ENCODE data around the gene RGS6.

Gene RGS6

DNA sequence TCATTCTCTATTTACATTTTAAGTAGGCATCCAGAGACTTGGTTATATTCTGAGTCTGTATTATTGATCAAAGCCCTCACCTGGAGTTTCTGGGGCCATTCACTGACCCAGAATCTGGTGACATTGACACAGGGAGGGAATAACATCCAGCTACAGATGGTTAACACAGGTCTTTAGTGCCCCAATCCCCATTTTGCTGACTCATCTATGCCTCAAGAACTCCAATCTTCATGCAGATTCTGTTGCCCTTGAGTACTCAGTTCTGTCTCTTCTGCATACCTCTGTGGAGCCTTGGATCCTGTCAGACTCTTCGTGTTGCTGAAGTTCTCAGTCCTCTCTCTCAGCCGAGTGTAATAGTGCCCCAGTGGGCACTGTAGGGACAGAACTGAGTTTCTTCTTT, 208.9 kb downstream of the RGS6 start:
- Mint-ChIP-seq H3K4me1 (ENCODE audit: low read depth) (no peaks in the 10 kb centered on the region), H3K9me3 (peaks cover 6% of the 10 kb centered on the region), H3K36me3 (ENCODE audit: low read depth) (no peaks in the 10 kb centered on the region), H3K27ac (no peak overlapping the region), H3K4me3 (no peak overlapping the region), H3K27me3 (no peaks in the 10 kb centered on the region)
- intact Hi-C loops (cut with micrococcal nuclease): no loop called here

DNA sequence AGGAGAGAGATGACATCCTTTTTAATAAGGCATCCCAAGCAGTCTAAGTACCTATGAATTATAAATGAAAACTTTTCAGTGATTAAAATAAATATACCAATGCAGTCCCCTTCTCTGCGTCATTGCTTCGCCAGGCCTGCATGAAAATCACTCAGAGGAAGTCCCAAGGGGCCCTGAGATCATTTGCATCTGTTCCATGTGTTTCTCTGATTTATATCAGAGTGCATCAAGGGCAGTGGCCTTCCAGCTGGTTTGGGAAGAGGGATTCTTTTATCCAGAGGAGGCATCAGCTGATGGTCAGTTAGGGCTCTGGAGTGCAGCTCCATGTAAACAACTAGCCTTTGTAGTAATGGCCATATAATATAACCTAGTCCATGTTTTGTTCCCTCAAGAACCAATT, 210.1 kb downstream of the RGS6 start:
- Mint-ChIP-seq H3K27ac (no peak overlapping the region), H3K9me3 (no peaks in the 10 kb centered on the region), H3K4me1 (ENCODE audit: low read depth) (no peaks in the 10 kb centered on the region), H3K36me3 (ENCODE audit: low read depth) (no peaks in the 10 kb centered on the region), H3K27me3 (no peaks in the 10 kb centered on the region), H3K4me3 (no peak overlapping the region)
- intact Hi-C loops (cut with micrococcal nuclease): no loop called here

- Mint-ChIP-seq H3K27ac (no peak overlapping the region), H3K4me3 (no peak overlapping the region), H3K4me1 (ENCODE audit: low read depth) (no peaks in the 10 kb centered on the region), H3K36me3 (ENCODE audit: low read depth) (no peaks in the 10 kb centered on the region), H3K9me3 (peaks cover 6% of the 10 kb centered on the region), H3K27me3 (no peaks in the 10 kb centered on the region)
- intact Hi-C loops (cut with micrococcal nuclease): no loop called here
Observed at GRCh38 chr14:72146241-72146640, 214.0 kb downstream of the RGS6 start.

DNA sequence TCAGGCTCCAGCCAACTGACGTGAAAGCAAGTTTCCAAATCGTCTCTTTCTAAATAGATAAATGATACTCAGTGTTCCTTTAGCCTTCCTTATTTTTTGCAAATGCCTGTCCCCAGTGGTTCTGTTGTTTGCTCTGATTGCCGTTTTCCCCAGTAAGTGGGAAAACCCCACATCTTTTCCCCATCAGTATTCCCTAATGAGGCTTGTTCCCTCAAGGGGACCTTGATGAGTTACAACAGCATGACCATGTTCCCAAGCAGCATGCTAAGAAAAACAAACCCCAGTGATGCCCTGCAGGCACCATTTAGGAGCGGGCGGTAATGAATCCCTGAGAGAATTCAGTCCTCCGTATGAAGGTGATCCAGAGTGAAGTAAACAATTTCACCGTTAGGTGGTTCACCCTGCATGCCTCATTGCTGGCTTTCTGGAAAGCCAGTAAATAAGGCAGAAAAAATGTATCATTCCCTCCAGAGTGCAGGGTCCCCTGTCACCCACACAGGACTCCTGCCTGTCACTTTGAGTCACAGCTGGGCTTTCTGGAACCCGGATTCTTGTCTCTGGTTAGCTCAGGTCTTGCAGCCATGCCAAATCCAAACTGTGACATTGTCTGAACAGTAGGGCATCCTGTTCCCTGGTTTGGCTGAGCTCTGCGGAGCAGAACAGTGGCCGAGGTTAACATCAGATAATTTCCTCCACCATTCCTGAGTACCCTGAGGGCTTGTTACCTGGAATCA, 222.6 kb downstream of the RGS6 start:
- no peak overlapping the region for H3K27ac Mint-ChIP-seq
- H3K4me1 Mint-ChIP-seq (ENCODE audit: low read depth): no peaks in the 10 kb centered on the region
- no peaks in the 10 kb centered on the region for H3K27me3 Mint-ChIP-seq
- intact Hi-C loops (cut with micrococcal nuclease): no loop called here
- H3K36me3 Mint-ChIP-seq (ENCODE audit: low read depth): no peaks in the 10 kb centered on the region
- H3K4me3 Mint-ChIP-seq: no peak overlapping the region
- H3K9me3 Mint-ChIP-seq: peaks cover 42% of the 10 kb centered on the region

GRCh38 chr14:72155379-72155993, 223.3 kb downstream of the RGS6 start:
- no peak overlapping the region for H3K27ac Mint-ChIP-seq
- H3K9me3 Mint-ChIP-seq: peaks cover 42% of the 10 kb centered on the region
- H3K4me1 Mint-ChIP-seq (ENCODE audit: low read depth): no peaks in the 10 kb centered on the region
- H3K27me3 Mint-ChIP-seq: no peaks in the 10 kb centered on the region
- intact Hi-C loops (cut with micrococcal nuclease): no loop called here
- H3K4me3 Mint-ChIP-seq: no peak overlapping the region
- no peaks in the 10 kb centered on the region for H3K36me3 Mint-ChIP-seq (ENCODE audit: low read depth)

GRCh38 chr14:72164420-72165228, 232.4 kb downstream of the RGS6 start:
- H3K27ac Mint-ChIP-seq: no peak overlapping the region
- peaks cover 46% of the 10 kb centered on the region for H3K4me1 Mint-ChIP-seq (ENCODE audit: low read depth)
- intact Hi-C loops (cut with micrococcal nuclease): no loop called here
- H3K27me3 Mint-ChIP-seq: no peaks in the 10 kb centered on the region
- H3K9me3 Mint-ChIP-seq: peaks cover 7% of the 10 kb centered on the region
- H3K36me3 Mint-ChIP-seq (ENCODE audit: low read depth): no peaks in the 10 kb centered on the region
- H3K4me3 Mint-ChIP-seq: no peak overlapping the region

GRCh38 chr14:72165229-72165698, 233.0 kb downstream of the RGS6 start:
- H3K9me3 Mint-ChIP-seq: peaks cover 10% of the 10 kb centered on the region
- intact Hi-C loops (cut with micrococcal nuclease): no loop called here
- H3K4me3 Mint-ChIP-seq: no peak overlapping the region
- H3K4me1 Mint-ChIP-seq (ENCODE audit: low read depth): peaks cover 46% of the 10 kb centered on the region
- H3K36me3 Mint-ChIP-seq (ENCODE audit: low read depth): no peaks in the 10 kb centered on the region
- H3K27ac Mint-ChIP-seq: no peak overlapping the region
- no peaks in the 10 kb centered on the region for H3K27me3 Mint-ChIP-seq

GRCh38 chr14:72169521-72169920, 237.3 kb downstream of the RGS6 start:
- H3K4me3 Mint-ChIP-seq: no peak overlapping the region
- peaks cover 21% of the 10 kb centered on the region for H3K4me1 Mint-ChIP-seq (ENCODE audit: low read depth)
- peaks cover 10% of the 10 kb centered on the region for H3K9me3 Mint-ChIP-seq
- no peaks in the 10 kb centered on the region for H3K27me3 Mint-ChIP-seq
- H3K36me3 Mint-ChIP-seq (ENCODE audit: low read depth): no peaks in the 10 kb centered on the region
- intact Hi-C loops (cut with micrococcal nuclease): no loop called here
- no peak overlapping the region for H3K27ac Mint-ChIP-seq

DNA sequence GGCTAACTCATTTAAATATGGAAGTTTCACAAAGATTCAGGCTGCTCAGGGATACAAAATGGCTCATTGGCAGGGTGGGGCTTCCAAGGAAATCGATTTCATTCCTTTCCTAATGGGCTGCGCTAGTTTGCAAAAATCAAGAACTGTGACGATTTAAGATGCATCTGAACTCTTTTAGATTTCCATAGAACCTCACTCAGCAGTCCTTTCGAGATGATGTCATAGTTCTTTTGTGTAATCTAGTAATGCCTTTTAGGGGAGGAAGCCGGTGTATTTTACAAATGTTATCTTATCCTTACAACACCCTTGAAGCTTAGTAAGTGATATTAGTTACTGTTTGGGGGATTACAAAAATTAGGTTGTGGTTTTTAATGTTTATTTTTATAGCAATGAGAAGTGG, 239.8 kb downstream of the RGS6 start:
- H3K4me1 Mint-ChIP-seq (ENCODE audit: low read depth): no peaks in the 10 kb centered on the region
- H3K27ac Mint-ChIP-seq: no peak overlapping the region
- no peaks in the 10 kb centered on the region for H3K27me3 Mint-ChIP-seq
- H3K36me3 Mint-ChIP-seq (ENCODE audit: low read depth): no peaks in the 10 kb centered on the region
- H3K9me3 Mint-ChIP-seq: peaks cover 10% of the 10 kb centered on the region
- no peak overlapping the region for H3K4me3 Mint-ChIP-seq
- intact Hi-C loops (cut with micrococcal nuclease): no loop called here

DNA sequence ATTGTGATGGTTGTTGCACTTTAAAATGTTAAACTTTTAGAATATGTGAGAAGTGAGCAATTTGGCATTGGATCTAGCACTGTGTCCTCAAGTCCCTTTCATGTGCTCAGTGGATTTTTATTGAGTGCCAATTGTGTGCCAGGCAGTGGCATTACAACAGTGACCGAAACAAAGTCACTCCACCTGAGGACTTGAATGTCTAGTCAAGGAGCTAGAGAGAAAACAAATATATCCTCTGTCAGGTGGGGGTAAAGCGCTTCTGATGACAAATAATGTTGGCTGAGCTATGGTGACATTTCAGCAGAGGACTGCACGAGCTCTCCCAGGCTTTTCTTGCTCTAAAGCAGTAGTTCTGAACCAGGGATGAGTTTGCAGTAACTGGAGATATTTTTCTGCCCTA, 240.4 kb downstream of the RGS6 start:
- Mint-ChIP-seq H3K9me3 (peaks cover 10% of the 10 kb centered on the region), H3K36me3 (ENCODE audit: low read depth) (no peaks in the 10 kb centered on the region), H3K27ac (no peak overlapping the region), H3K27me3 (no peaks in the 10 kb centered on the region), H3K4me1 (ENCODE audit: low read depth) (no peaks in the 10 kb centered on the region), H3K4me3 (no peak overlapping the region)
- intact Hi-C loops (cut with micrococcal nuclease): no loop called here

DNA sequence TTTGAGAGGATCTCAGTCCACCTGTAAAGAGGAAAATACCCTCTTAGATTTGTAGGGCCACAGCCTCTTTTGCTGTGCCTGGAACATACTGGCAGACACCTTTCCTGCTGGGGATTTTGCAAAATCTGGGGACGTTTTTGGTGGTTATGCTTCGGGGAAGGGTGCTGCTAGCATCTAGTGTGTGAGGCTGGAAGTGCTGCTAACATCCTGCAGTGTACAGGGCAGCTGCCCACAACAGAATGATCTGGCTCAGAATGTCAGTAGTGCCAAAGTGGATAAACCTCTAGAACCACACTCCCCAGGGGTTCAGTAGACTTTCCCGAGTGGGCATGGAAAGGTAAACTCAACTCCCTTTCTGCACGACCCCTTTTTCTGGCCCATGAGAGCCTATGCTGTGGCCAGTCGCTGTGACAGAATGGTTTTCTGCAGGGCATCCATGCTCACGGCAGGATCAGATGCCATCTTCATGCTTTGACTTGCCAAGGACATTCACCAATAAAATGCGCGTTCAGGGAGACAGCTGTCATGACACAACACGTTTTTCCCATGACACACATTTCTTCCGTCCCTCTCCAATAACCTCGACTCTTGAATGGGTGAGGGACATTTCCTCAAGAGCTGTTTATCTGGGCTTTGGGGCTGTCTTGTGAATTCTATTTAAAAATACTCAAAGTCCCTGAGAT, 240.9 kb downstream of the RGS6 start:
- no peaks in the 10 kb centered on the region for H3K4me1 Mint-ChIP-seq (ENCODE audit: low read depth)
- H3K27ac Mint-ChIP-seq: no peak overlapping the region
- peaks cover 10% of the 10 kb centered on the region for H3K9me3 Mint-ChIP-seq
- no peaks in the 10 kb centered on the region for H3K36me3 Mint-ChIP-seq (ENCODE audit: low read depth)
- intact Hi-C loops (cut with micrococcal nuclease): no loop called here
- H3K27me3 Mint-ChIP-seq: no peaks in the 10 kb centered on the region
- no peak overlapping the region for H3K4me3 Mint-ChIP-seq

DNA sequence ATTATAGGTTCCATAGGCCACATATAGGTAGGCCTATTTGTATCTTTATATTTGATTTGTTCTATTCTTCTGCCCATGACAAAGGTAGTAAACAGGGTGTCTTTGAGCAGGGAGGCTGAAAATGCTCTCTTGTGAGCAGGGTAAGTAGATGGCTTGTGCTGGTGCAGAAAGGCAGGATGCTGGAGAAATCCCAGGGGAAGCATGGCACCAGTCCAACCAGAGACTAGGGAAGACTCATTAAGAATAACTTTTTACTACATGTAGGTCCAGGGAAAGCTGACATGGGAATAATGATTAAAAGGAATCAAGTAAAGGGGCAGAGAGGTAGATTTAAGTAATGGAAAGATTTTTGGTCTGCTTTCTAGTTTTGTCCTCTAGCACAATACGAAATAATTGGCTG, 245.0 kb downstream of the RGS6 start:
- no peaks in the 10 kb centered on the region for H3K27me3 Mint-ChIP-seq

DNA sequence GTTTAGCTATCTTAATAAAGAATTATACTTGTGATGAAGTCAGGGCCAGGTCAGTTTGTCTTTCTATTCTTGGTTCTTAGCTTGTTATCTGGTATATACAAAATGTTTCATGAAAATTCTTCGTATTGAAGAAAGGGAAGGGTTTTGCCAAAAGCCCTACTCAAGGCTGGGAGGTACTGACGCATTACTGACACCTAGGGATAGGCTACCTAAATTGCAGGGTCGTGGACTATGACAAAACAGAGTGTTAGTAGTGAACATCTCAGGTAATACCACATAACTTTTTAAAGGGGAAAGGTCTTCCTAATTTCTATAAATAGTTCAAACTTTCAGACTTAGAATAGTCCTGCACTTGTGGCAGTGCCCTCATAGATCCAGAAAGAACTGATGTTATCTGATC, 246.3 kb downstream of the RGS6 start:
- no peaks in the 10 kb centered on the region for H3K36me3 Mint-ChIP-seq (ENCODE audit: low read depth)

More for the DNA sequence above, 245.0 kb downstream of the RGS6 start:
- Mint-ChIP-seq H3K27ac (no peak overlapping the region), H3K4me1 (ENCODE audit: low read depth) (no peaks in the 10 kb centered on the region), H3K36me3 (ENCODE audit: low read depth) (no peaks in the 10 kb centered on the region), H3K4me3 (no peak overlapping the region), H3K9me3 (peaks cover 6% of the 10 kb centered on the region)
- intact Hi-C loops (cut with micrococcal nuclease): no loop called here

More for the DNA sequence above, 246.3 kb downstream of the RGS6 start:
- no peak overlapping the region for H3K4me3 Mint-ChIP-seq
- H3K27ac Mint-ChIP-seq: no peak overlapping the region
- intact Hi-C loops (cut with micrococcal nuclease): no loop called here
- no peaks in the 10 kb centered on the region for H3K27me3 Mint-ChIP-seq
- no peaks in the 10 kb centered on the region for H3K4me1 Mint-ChIP-seq (ENCODE audit: low read depth)
- peaks cover 6% of the 10 kb centered on the region for H3K9me3 Mint-ChIP-seq
